Aorta (tissue), 5 donors: ENCODE measurements around the gene SSU72. TPM values are rescaled to one million over a fixed set of nuclear protein-coding genes. Genes with fewer than 3 reads are reported as not detected.
"Not testable (repeated sequence)": the region's sequence is repeated elsewhere in the genome, so short reads cannot be mapped to it uniquely, and the experiment has no call there.

Experiments
- ATAC-seq: fragments of 200-7000 bp; cut with Tn5 transposase; one replicate; pipeline ENCODE4 v1.9.1; 2022; ENCODE audit warnings: moderate library complexity; ENCODE audit not compliant: low FRiP score
- DNase-seq, 2 donors: peaks; one replicate each; pipeline ENCODE4 v3.0.0-alpha.2; 2020
- H3K27ac ChIP-seq, 2 donors: one replicate each; pipeline ENCODE4 v1.5.1; 2013; ENCODE audit warnings: low read length in 2 of 2, mild to moderate bottlenecking in 2 of 2, moderate library complexity in 2 of 2, control low read depth in 1 of 2, inconsistent platforms in 1 of 2, low read depth in 1 of 2
- H3K27me3 ChIP-seq, 2 donors: one replicate each; pipeline ENCODE4 v1.6.1; 2013; ENCODE audit warnings: control low read depth in 1 of 2, low read length in 1 of 2, mild to moderate bottlenecking in 1 of 2, moderate library complexity in 1 of 2; ENCODE audit not compliant: insufficient read depth in 2 of 2, control insufficient read depth in 1 of 2
- H3K36me3 ChIP-seq, 2 donors: one replicate each; pipeline ENCODE4 v1.6.1; 2013; ENCODE audit warnings: control low read depth in 1 of 2, low read length in 1 of 2, mild to moderate bottlenecking in 1 of 2; ENCODE audit not compliant: insufficient read depth in 2 of 2, control insufficient read depth in 1 of 2
- H3K4me1 ChIP-seq, 2 donors: one replicate each; pipeline ENCODE4 v1.6.1; 2013; ENCODE audit warnings: low read length in 2 of 2, control low read depth in 1 of 2, mild to moderate bottlenecking in 1 of 2, moderate library complexity in 1 of 2; ENCODE audit not compliant: insufficient read depth in 2 of 2, control insufficient read depth in 1 of 2
- H3K4me3 ChIP-seq, 2 donors: one replicate each; pipeline ENCODE4 v1.5.1; 2013; ENCODE audit warnings: low read length in 2 of 2, control low read depth in 1 of 2, mild to moderate bottlenecking in 1 of 2
- H3K9me3 ChIP-seq: one replicate; pipeline ENCODE4 v1.6.1; 2013; ENCODE audit warnings: mild to moderate bottlenecking, low read length; ENCODE audit not compliant: control insufficient read depth
- WGBS, 2 donors: extraction: QIAGEN DNeasy Blood & Tissue Kit; methylation state at CpG; one replicate each; pipeline ENCODE4 v1.1.7; 2013; 5-methylcytosine and 5-hydroxymethylcytosine counted together
- intact Hi-C, 2 donors: fragments of 100-400 bp; cut with DNase I; formaldehyde crosslinking; loops; one replicate each; pipeline versions ENCODE4 v1.14.2 to v1.15.0; 2022
- polyA plus RNA-seq, 2 donors: library from polyadenylated mRNA; stranded (reverse); fragments of 200-250 nt; gene quantifications; one replicate each; pipeline ENCODE4 v1.2.3, GENCODE V29; 2013
- total RNA-seq, 2 donors: library from RNA; stranded (reverse); fragmentation: NEBNext Ultra II Directional; extraction: Animal tissue kit (Norgen Biotek cat#: 25700); gene quantifications; one replicate each; pipeline ENCODE4 v1.2.1, GENCODE V29; 2021
- donor health status: healthy with polysubstance abuse.
- donor health status: Bipolar disorder and iron deficiency.
- donor health status: DM: no; HTN: no; CAD: no.
- donor health status: DM: no; HTN: no; CAD: no.
- donor health status: DM: yes; HTN: yes; CAD: no.

SSU72 gene
- total and polyA plus RNA-seq, 4 donors, result 65.0 to 92.8 (median 69.6) TPM

DNA sequence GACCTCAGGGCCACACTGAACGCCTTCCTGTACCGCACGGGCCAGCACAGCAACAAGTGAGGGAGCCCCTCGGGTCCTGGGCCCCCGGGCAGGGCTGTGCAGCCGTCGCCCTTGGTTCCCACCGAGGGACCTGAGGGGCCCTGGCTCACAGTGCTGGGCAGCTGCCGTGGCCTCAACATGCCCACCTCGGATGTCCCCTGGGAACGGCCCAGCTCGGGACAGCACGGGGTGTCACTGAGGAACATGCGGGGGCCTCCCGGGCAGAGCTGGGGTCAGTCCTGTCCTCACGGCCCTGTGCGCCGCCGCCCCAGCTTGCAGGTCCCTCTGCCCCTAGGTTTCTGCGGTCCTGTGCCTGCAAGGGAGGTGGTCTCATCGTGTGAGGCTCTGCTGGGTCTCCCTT, 48.2 kb downstream of the SSU72 start:
- H3K27me3 ChIP-seq, DNase-seq, H3K36me3 ChIP-seq, H3K27ac ChIP-seq, H3K4me1 ChIP-seq, H3K9me3 ChIP-seq, intact Hi-C loops, H3K4me3 ChIP-seq: not testable (repeated sequence)
- WGBS, 2 donors, result 89 to 92% methylated on average over 10 to 20 of the region's 21 CpGs
- ATAC-seq, result peak; percentile 37

DNA sequence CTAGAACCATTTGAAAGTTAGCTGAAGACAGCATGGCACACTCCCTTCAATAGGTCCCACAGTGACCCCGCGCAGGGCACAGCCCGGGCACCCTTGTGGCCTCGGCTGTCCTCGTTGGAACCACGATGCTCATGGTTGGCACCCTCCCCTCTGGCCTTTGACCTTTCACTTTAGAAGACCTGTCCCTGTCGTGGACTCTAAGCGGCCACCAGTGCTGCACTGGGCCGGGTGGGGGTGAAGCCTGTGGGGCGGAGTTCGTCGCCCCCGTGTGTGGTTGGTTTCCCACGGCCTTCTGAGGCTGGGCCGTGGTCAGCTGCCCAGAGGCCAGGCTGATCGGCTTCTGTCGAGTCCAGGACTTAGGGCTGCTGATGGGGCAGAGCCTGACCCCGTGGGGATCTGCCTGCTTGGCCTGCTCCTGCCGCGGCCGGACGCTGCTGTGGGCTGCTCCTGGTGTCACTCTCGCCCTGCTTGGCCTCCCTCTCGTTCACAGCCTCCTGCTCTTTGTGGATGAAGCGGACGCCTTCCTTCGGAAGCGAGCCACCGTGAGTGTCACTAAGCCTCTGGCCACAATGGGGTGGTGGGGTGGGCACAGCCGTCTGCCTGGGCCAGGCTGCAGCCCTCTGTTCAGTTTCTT, 49.8 kb downstream of the SSU72 start:
- ATAC-seq, H3K9me3 ChIP-seq, intact Hi-C loops, H3K4me1 ChIP-seq, H3K36me3 ChIP-seq, H3K4me3 ChIP-seq, H3K27ac ChIP-seq, H3K27me3 ChIP-seq, DNase-seq: not testable (repeated sequence)
- WGBS, 2 donors, result 92 to 93% methylated on average over 23 to 26 of the region's 30 CpGs

DNA sequence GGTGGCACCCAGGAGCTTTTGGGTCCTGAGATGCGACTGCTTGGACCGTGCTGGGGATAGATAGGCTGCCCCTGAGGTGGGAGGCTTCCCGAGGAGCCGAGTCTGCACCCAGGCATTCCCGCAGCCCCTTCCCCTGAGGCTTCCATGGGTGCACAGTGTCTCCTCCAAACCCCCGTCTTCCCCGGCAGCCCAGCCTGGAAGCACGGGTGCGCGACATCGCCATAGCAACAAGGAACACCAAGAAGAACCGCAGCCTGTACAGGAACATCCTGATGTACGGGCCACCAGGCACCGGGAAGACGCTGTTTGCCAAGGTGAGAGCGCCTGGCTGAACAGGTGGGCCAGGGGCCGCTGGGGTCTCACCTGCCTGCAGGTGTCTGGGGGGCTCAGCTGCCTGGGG, 51.0 kb downstream of the SSU72 start:
- H3K27ac ChIP-seq, H3K36me3 ChIP-seq, intact Hi-C loops, DNase-seq, ATAC-seq, H3K4me3 ChIP-seq, H3K27me3 ChIP-seq, H3K4me1 ChIP-seq, H3K9me3 ChIP-seq: not testable (repeated sequence)
- WGBS, 2 donors, result 89 to 91% methylated on average over 17 of the region's 17 CpGs

DNA sequence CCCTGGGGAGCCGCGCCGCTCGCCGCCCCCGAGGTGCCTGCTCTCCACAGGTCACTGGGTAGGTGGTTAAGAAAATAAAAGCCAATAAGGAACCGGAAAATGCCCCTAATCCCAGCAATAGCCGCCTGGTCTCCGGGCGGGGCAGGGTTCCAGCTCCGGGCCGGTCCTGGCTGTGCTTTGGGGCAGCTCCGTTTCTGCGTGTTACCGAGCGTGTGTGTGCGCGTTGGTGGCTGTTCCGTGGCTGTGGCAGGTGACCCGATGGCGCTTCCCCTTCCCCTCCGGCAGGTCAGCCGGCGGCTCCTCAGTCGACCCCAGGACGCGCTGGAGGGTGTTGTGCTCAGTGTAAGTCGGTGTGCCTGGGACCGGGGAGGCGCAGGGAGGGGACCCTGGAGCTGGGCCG, 51.4 kb downstream of the SSU72 start:
- intact Hi-C loops, result not testable (repeated sequence)
- WGBS, 2 donors, result 95 to 96% methylated on average over 25 to 31 of the region's 31 CpGs

DNA sequence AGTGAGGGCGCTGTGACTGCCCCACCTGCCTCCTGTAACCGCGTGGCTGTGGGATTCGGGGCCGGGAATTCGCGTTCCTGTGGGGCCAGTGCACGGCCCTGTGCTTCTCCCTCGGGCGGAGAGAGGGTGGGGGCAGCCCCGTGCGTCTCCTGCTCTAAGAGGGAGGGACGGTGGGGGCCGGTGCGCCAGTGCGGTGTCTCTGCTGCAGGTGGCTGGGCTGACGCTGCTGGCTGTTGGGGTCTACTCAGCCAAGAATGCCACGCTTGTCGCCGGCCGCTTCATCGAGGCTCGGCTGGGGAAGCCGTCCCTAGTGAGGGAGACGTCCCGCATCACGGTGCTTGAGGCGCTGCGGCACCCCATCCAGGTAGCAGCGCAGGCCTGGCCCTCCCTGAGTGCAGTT, 52.1 kb downstream of the SSU72 start:
- H3K27me3 ChIP-seq, ATAC-seq, H3K4me1 ChIP-seq, H3K4me3 ChIP-seq, intact Hi-C loops, H3K27ac ChIP-seq, DNase-seq, H3K36me3 ChIP-seq, H3K9me3 ChIP-seq: not testable (repeated sequence)
- 95% methylated on average over 27 to 30 of the region's 30 CpGs for WGBS, 2 donors

More for the DNA sequence above, 51.4 kb downstream of the SSU72 start:
- not testable (repeated sequence) for ATAC-seq, H3K4me1 ChIP-seq, H3K27ac ChIP-seq, DNase-seq, H3K4me3 ChIP-seq, H3K36me3 ChIP-seq, H3K27me3 ChIP-seq, H3K9me3 ChIP-seq

DNA sequence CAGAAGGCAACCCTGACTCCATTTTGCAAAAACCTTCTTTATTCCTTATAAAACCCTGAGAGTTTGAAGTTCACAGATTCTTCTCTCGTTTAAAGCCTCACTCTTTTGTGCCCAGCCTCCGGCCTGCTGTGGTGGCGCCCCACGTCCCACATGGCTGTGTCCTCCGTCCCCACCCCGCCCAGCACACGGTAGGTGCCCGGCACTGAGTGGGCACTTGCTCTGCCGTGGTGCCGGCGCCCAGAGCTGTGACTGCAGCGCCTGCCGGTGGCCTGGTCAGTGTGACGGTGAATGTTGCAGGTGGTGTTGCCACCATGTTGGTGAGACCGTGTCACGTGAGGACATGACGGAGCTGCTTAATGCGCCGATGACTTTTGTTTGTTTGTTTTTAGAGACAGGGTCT, 53.3 kb downstream of the SSU72 start:
- H3K4me1 ChIP-seq, result no peaks in the 10 kb centered on the region
- no peaks in the 10 kb centered on the region for H3K27me3 ChIP-seq
- no peaks in the 10 kb centered on the region for H3K9me3 ChIP-seq
- H3K4me3 ChIP-seq, result no peak overlapping the region
- no peak for DNase-seq
- intact Hi-C loops, result no loop called here
- H3K27ac ChIP-seq, result no peak overlapping the region
- peaks cover 0 to 3% of the 10 kb centered on the region in 2 donors for H3K36me3 ChIP-seq
- WGBS, 2 donors, result 96 to 97% methylated on average over 19 of the region's 19 CpGs
- no peak for ATAC-seq

DNA sequence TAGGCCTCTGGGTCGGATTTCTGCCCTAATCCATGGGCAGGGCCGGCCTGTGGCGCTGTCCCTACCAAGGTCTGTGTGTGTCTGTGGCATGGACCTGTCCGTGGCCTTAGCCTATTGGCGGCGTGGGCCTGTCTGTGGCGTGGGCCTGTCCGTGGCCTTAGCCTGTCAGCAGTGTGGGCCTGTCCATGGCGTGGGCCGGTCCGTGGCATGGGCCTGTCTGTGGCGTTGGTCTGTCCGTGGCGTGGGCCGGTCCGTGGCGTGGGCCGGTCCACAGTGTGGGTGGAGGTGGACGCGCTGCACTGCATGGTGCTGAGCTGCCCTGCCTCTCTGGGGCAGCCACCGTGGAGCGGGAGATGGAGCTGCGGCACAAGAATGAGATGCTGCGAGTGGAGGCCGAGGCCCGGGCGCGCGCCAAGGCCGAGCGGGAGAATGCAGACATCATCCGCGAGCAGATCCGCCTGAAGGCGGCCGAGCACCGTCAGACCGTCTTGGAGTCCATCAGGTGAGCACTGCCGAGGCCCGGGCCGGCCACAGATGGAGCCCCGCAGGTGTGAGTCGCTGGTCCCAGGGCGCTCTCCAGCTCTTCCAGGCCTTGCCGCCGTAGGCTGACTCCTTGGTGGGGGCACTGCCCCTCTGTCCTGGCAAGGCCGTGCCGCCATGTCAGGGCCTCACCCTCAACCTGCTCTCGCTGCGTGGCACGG, 54.7 kb downstream of the SSU72 start:
- H3K4me3 ChIP-seq, DNase-seq, H3K27me3 ChIP-seq, intact Hi-C loops, H3K4me1 ChIP-seq, H3K36me3 ChIP-seq, H3K27ac ChIP-seq, H3K9me3 ChIP-seq, ATAC-seq: not testable (repeated sequence)
- WGBS, 2 donors, result 97 to 98% methylated on average over 42 to 51 of the region's 51 CpGs

DNA sequence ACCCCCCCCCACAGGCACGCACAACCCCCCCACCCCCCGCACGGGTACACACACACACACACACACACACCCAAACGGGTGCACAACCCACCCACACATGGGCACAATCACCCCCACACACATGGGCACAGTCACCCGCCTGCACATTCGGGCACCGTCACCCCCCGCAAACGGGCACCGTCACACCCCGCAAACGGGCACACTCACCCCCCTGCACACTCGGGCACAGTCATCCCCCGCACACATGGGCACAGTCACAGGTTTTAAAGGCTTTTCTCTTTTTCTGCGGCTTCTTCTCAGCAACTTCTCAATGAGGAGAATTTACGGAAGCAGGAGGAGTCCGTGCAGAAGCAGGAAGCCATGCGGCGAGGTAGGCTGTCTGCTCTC, 56.0 kb downstream of the SSU72 start:
- ATAC-seq, H3K36me3 ChIP-seq, intact Hi-C loops, H3K9me3 ChIP-seq, H3K4me3 ChIP-seq, DNase-seq, H3K4me1 ChIP-seq, H3K27ac ChIP-seq, H3K27me3 ChIP-seq: not testable (repeated sequence)
- 93% methylated on average over 18 to 19 of the region's 19 CpGs for whole genome bisulfite sequencing, 2 donors

DNA sequence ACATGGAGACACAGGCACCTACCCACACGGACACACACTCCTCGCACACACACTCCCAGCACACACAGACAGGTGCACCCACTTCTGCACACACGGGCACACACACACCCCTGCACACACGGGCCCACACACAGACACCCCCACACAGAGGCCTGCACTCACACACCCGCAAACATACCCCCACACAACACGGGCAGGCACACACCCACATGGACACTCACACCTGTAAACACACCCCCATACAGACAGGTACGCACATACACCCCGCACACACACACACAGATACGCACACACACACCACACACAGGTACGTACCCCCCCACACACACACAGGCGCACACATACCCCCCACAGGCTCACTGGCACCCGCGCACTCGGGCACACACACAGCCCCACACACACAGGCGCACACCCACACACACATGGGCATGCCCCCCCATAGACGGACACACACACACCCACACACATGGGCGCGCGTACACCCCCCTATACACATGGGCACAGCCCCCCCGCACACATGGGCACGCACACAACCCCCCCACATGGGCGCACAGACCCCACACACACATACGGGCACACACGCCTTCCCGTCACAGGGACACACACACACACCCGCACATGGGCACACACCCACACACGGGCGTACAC, 56.6 kb downstream of the SSU72 start:
- Histone ChIP-seq H3K36me3 (peaks cover 0 to 3% of the 10 kb centered on the region in 2 donors), H3K4me1 (no peaks in the 10 kb centered on the region), H3K9me3 (no peaks in the 10 kb centered on the region), H3K27ac (no peak overlapping the region), H3K4me3 (no peak overlapping the region), H3K27me3 (no peaks in the 10 kb centered on the region)
- ATAC-seq, result no peak
- intact Hi-C loops, result no loop called here
- WGBS, 2 donors, result 92 to 93% methylated on average over 28 of the region's 28 CpGs
- no peak for DNase-seq
